Lower leg skin (tissue), 3 donors: ENCODE results near the gene CLDN7.

ENCODE experiments used
- POLR2A ChIP-seq, 2 donors: fragments of 450-650 bp; IDR thresholded peaks; one replicate each; pipeline ENCODE4 v1.6.1; 2016 to 2017; ENCODE audit warnings: antibody characterized with exemption in 2 of 2, mild to moderate bottlenecking in 1 of 2, moderate library complexity in 1 of 2
- TF ChIP-seq, protein P1 (sequence below), 3 donors: fragments of 450-650 bp; IDR thresholded peaks; one replicate each; pipeline ENCODE4 v1.5.1; 2016; ENCODE audit warnings: antibody characterized with exemption in 3 of 3, mild to moderate bottlenecking in 3 of 3, moderate library complexity in 2 of 3

GRCh38 chr17:7237761-7238419, 24.4 kb downstream of the CLDN7 start:
- TF ChIP-seq, protein P1, sequence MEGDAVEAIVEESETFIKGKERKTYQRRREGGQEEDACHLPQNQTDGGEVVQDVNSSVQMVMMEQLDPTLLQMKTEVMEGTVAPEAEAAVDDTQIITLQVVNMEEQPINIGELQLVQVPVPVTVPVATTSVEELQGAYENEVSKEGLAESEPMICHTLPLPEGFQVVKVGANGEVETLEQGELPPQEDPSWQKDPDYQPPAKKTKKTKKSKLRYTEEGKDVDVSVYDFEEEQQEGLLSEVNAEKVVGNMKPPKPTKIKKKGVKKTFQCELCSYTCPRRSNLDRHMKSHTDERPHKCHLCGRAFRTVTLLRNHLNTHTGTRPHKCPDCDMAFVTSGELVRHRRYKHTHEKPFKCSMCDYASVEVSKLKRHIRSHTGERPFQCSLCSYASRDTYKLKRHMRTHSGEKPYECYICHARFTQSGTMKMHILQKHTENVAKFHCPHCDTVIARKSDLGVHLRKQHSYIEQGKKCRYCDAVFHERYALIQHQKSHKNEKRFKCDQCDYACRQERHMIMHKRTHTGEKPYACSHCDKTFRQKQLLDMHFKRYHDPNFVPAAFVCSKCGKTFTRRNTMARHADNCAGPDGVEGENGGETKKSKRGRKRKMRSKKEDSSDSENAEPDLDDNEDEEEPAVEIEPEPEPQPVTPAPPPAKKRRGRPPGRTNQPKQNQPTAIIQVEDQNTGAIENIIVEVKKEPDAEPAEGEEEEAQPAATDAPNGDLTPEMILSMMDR (IDR thresholded peaks at IDR 0.05), result no peak
- TF ChIP-seq POLR2A (IDR thresholded peaks at IDR 0.05), result no peak
